Neural progenitor cell (in vitro differentiated cells): Measurements from ENCODE around the gene PRKD3.

Experiments
- CTCF ChIP-seq: fragments of 200-600 bp; sonication (generic); IDR thresholded peaks from 2 replicates; pipeline ENCODE4 v1.5.1; 2017; ENCODE audit warnings: antibody characterized with exemption, mild to moderate bottlenecking
- EZH2 ChIP-seq: fragments of 200-600 bp; sonication (generic); IDR thresholded peaks from 2 replicates; pipeline ENCODE4 v1.6.1; 2017; ENCODE audit warnings: antibody characterized with exemption, mild to moderate bottlenecking, moderate library complexity
- EZH2phosphoT487 ChIP-seq: fragments of 200-600 bp; sonication (generic); IDR thresholded peaks from 2 replicates; pipeline ENCODE4 v1.6.1; 2017; ENCODE audit warnings: antibody characterized with exemption

- TF ChIP-seq CTCF, result no peak
- no peak for TF ChIP-seq EZH2
- no peak for TF ChIP-seq EZH2phosphoT487
Measured at GRCh38 chr2:37355735-37356134, 31.1 kb upstream of the PRKD3 start.
